HFFc6 (cell line): ENCODE results near the gene GID8. TPM values are rescaled to one million over a fixed set of nuclear protein-coding genes. Genes with fewer than 3 reads are reported as not detected.

Source experiments
- DNase-seq: peaks from one replicate; pipeline ENCODE4 v3.0.0-alpha.2; 2018
- H3K27ac Mint-ChIP-seq: 2 replicates; pipeline ENCODE4 v1.8.0; 2020; ENCODE audit warnings: mild to moderate bottlenecking, mixed read lengths
- H3K27me3 Mint-ChIP-seq: 2 replicates; pipeline ENCODE4 v1.8.0; 2021; ENCODE audit warnings: mild to moderate bottlenecking, moderate library complexity, mixed read lengths; ENCODE audit not compliant: insufficient read depth
- H3K36me3 Mint-ChIP-seq: 2 replicates; pipeline ENCODE4 v1.8.0; 2021; ENCODE audit warnings: low read depth, mixed read lengths
- H3K4me1 Mint-ChIP-seq: 2 replicates; pipeline ENCODE4 v1.8.0; 2020; ENCODE audit warnings: low read depth, mixed read lengths
- H3K4me3 Mint-ChIP-seq: 2 replicates; pipeline ENCODE4 v1.8.0; 2020; ENCODE audit warnings: mild to moderate bottlenecking, moderate library complexity, mixed read lengths
- H3K9me3 Mint-ChIP-seq: 2 replicates; pipeline ENCODE4 v1.8.0; 2020; ENCODE audit warnings: mild to moderate bottlenecking, mixed read lengths
- total RNA-seq, 6 experiments: library from RNA; stranded (reverse); fragmentation: NEBNext Ultra II Directional; extraction: Animal tissue kit (Norgen Biotek cat#: 25700); gene quantifications; 2 replicates in 1 of 6; 3 replicates in 5 of 6; pipeline ENCODE4 v1.2.3, GENCODE V29; 2021
- TF ChIP-seq, protein P1 (sequence below): fragments of 200-600 bp; sonication (generic); IDR thresholded peaks from 2 replicates; pipeline ENCODE4 v1.5.0; 2021; ENCODE audit warnings: antibody characterized with exemption, mild to moderate bottlenecking

GID8 gene
- total RNA-seq, 6 experiments from 2014 or later = 19.1 to 26.9 (median 22.6) TPM

DNA sequence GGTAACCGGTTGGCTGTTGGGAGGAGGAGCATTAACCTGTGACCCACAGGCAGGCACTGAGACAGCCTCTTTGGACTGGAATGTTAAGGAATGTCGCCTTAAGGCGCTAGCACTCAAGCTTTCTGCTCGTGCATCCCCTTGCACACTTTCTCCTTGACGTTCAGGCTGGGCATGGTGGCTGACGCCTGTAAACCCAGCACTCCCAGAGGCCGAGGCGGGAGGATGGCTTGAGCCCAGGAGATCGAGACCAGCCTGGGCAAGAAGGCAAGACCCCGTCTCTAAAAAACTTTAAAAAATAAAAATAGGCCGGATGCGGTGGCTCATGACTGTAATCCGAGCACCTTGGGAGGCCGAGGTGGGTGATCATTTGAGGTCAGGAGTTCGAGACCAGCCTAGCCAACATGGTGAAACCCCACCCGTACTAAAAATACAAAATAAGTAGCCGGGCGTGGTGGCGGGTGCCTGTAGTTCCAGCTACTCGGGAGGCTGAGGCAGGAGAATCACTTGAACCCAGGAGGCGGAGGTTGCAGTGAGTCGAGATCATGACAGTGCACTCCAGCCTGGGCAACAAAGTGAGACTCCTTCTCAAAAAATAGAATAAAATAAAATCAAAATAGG lies 1.9 kb upstream of the GID8 start:
- Mint-ChIP-seq H3K4me3 (no peak overlapping the region), H3K9me3 (no peaks in the 10 kb centered on the region), H3K36me3 (peaks cover 27% of the 10 kb centered on the region), H3K27ac (no peak overlapping the region; the same call in 1 of the 2 replicates), H3K27me3 (peaks cover 3% of the 10 kb centered on the region), H3K4me1 (peaks cover 27% of the 10 kb centered on the region)
- DNase-seq = no peak
- TF ChIP-seq, protein P1, sequence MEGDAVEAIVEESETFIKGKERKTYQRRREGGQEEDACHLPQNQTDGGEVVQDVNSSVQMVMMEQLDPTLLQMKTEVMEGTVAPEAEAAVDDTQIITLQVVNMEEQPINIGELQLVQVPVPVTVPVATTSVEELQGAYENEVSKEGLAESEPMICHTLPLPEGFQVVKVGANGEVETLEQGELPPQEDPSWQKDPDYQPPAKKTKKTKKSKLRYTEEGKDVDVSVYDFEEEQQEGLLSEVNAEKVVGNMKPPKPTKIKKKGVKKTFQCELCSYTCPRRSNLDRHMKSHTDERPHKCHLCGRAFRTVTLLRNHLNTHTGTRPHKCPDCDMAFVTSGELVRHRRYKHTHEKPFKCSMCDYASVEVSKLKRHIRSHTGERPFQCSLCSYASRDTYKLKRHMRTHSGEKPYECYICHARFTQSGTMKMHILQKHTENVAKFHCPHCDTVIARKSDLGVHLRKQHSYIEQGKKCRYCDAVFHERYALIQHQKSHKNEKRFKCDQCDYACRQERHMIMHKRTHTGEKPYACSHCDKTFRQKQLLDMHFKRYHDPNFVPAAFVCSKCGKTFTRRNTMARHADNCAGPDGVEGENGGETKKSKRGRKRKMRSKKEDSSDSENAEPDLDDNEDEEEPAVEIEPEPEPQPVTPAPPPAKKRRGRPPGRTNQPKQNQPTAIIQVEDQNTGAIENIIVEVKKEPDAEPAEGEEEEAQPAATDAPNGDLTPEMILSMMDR = no peak

DNA sequence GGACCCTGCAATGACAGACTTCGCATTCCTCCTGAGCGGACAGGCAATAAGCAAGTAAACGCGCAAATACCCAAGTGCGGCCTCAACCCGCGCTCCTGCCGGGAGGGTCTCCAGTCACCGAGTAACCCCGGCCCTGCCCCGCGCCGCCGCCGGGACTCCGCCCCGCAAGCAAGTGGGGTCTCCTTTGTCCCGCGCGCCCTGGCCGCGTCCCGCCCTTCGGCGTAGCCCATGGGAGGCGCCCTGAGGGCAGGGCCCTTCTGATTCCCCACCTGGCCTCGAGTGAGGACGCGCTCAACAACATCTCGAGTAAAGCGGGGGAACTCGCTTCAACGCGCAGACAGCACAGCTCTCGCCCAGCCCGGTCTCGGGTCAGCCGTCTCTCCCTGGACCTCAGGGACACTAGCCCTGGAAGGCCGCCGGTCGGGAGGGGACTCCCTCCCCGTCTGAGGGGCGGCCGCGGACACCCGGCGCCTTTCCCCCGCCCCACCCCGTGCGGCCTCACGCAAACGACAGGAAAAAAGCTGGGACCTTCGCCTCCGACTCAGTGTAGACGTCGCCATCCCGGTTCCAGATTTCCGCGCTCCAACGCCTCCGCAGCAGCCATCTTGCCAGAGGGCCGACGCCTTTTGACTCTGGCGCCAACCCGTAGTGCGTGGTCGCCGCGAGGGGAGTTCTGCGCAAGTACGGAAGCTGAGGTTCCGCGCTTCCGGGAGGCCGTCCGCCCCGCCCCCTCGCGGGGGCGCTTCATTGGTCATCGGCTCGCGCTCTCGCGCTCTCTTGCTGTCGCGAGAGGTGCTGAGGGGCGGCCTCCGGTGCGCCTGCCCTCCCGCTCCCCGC lies 461 bp upstream of the GID8 start:
- Mint-ChIP-seq H3K27me3 (peaks cover 3% of the 10 kb centered on the region), H3K9me3 (no peaks in the 10 kb centered on the region), H3K4me3 (no peak overlapping the region), H3K27ac (peak overlapping the region; percentile 94), H3K36me3 (peaks cover 34% of the 10 kb centered on the region), H3K4me1 (peaks cover 33% of the 10 kb centered on the region)
- TF ChIP-seq, protein P1 = no peak
- peak; percentile 94 for DNase-seq

DNA sequence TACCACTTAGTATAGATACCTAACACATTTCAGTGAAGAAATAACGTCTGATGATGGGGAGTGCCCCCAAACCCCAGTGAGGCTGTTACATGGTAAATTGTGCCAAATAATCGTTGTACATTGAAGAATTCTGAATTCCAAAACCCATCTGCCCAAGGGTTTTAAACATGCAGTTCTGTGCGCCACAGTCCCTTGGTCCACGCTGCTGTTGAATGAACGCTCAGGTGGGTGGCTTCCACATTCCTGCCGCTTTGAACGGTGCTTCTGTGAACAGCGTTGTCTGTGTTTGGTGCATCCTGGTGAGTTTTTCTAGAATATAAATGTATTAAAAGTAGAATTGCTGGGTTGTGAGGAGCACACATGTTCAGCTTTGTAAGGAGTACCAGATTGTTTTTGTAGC lies 2.9 kb downstream of the GID8 start:
- no peaks in the 10 kb centered on the region for H3K9me3 Mint-ChIP-seq
- TF ChIP-seq, protein P1 = no peak
- no peak for DNase-seq
- H3K4me3 Mint-ChIP-seq = no peak overlapping the region
- peaks cover 3% of the 10 kb centered on the region for H3K27me3 Mint-ChIP-seq
- H3K36me3 Mint-ChIP-seq = peaks cover 41% of the 10 kb centered on the region
- peaks cover 33% of the 10 kb centered on the region for H3K4me1 Mint-ChIP-seq
- H3K27ac Mint-ChIP-seq = no peak overlapping the region

DNA sequence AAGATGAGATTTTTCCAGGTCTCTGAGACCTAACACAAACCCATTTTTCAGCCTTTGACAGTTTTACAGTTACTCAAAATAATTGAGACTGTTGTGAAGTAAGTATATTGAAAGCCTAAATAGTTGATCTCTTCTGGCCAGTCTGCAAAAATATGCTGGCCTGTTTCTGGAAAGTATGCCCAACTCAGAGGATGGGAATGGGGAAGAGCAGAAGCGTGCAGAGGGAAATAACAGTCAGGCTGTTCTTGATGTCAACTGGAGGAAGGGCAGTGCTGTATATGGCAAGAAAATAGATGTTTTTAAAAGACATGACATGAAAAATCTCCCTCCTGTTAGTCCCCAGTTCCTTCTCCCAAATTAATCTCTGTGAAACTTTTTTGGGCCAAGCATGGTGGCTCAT lies 3.8 kb downstream of the GID8 start:
- peaks cover 45% of the 10 kb centered on the region for H3K36me3 Mint-ChIP-seq
- no peak overlapping the region for H3K4me3 Mint-ChIP-seq
- peak overlapping the region; percentile 10; the same call in 1 of the 2 replicates for H3K27ac Mint-ChIP-seq
- peaks cover 3% of the 10 kb centered on the region for H3K27me3 Mint-ChIP-seq
- H3K9me3 Mint-ChIP-seq = no peaks in the 10 kb centered on the region
- DNase-seq = peak; percentile 21
- TF ChIP-seq, protein P1 = no peak
- H3K4me1 Mint-ChIP-seq = peaks cover 31% of the 10 kb centered on the region

DNA sequence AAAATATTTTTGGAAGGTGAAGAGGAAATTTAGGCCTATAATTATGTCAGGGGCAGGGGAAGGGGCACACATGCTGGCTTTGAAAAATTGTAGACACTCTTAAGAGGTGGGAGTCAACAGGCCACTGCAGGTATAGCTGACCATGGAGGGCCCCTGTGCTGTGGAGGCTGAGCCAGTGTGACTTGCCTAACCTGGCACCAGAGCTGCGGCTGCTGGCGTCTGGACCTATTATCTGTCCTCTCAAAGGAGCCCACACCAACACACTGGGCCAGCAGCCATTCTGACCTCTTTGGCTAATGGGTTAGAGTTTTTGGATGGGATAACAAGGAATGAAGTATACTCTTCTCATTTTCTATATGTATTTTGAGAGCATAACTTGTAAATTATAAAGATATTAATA lies 4.5 kb downstream of the GID8 start:
- no peak for DNase-seq
- Mint-ChIP-seq H3K4me3 (no peak overlapping the region), H3K27me3 (peaks cover under 1% of the 10 kb centered on the region), H3K9me3 (no peaks in the 10 kb centered on the region), H3K27ac (peak overlapping the region; percentile 10; the same call in 1 of the 2 replicates), H3K36me3 (peaks cover 49% of the 10 kb centered on the region), H3K4me1 (peaks cover 27% of the 10 kb centered on the region)
- TF ChIP-seq, protein P1 = no peak
